ENCODE results near the gene SAG. TPM values are rescaled to one million over a fixed set of nuclear protein-coding genes. Genes with fewer than 3 reads are reported as not detected.

SAG gene
- total and polyA plus RNA-seq, 10 of the 15 experiments (the other 5 are each of a cell fraction or from before 2014, with no cell fraction given): 0.06 to 0.47 TPM; not detected in 8

- no peak for TF ChIP-seq USF1 (IDR thresholded peaks at IDR 0.05; ENCODE audit: borderline replicate concordance, extremely low read length, insufficient read depth, low read depth, low read length)
- TF ChIP-seq CHD1 (IDR thresholded peaks at IDR 0.05; ENCODE audit: low read depth, low read length): no peak
- no peak for TF ChIP-seq GABPA (IDR thresholded peaks at IDR 0.05; ENCODE audit: low read depth)
- TF ChIP-seq IRF5 (IDR thresholded peaks at IDR 0.05; ENCODE audit: borderline replicate concordance): no peak
- TF ChIP-seq SREBF1 (IDR thresholded peaks at IDR 0.05; ENCODE audit: low read length): no peak
- no peak for TF ChIP-seq RELB (IDR thresholded peaks at IDR 0.05; ENCODE audit: low read depth)
- no peak for TF ChIP-seq ASH2L (IDR thresholded peaks at IDR 0.05; ENCODE audit: borderline replicate concordance, low read depth)
- no peak for TF ChIP-seq ATF7 (IDR thresholded peaks at IDR 0.05; ENCODE audit: low read depth)
- no peak for TF ChIP-seq REST (IDR thresholded peaks at IDR 0.05; ENCODE audit: low read depth, low read length)
- TF ChIP-seq KLF5 (IDR thresholded peaks at IDR 0.05; ENCODE audit: partially characterized antibody): no peak
- no peak for TF ChIP-seq ZBTB11 (CRISPR knock-in tag; IDR thresholded peaks at IDR 0.05)
Measured at GRCh38 chr2:233359823-233360222, 52.2 kb downstream of the SAG start (continued).
